ENCODE results near the gene KREMEN1.
"Not testable (repeated sequence)": the region's sequence is repeated elsewhere in the genome, so short reads cannot be mapped to it uniquely, and the experiment has no call there.

Gene KREMEN1

GRCh38 chr22:29108137-29108536, 35.3 kb downstream of the KREMEN1 start:
- DNase-seq (ENCODE audit: low spot score): no peak

- no peak for DNase-seq (ENCODE audit: low spot score)
These were observed 37.0 kb downstream of the KREMEN1 start for GRCh38 chr22:29109822-29110221.

- no peak for DNase-seq (ENCODE audit: low spot score)
These were observed 38.1 kb downstream of the KREMEN1 start for GRCh38 chr22:29110946-29111345.

- DNase-seq (ENCODE audit: low spot score): no peak
These were observed 39.3 kb downstream of the KREMEN1 start for GRCh38 chr22:29112121-29112520.

GRCh38 chr22:29112681-29113080, 39.8 kb downstream of the KREMEN1 start:
- no peak for DNase-seq (ENCODE audit: low spot score)

GRCh38 chr22:29113319-29113718, 40.5 kb downstream of the KREMEN1 start:
- DNase-seq (ENCODE audit: low spot score): no peak

- DNase-seq (ENCODE audit: low spot score): no peak
These were observed 41.6 kb downstream of the KREMEN1 start for GRCh38 chr22:29114392-29114791.

GRCh38 chr22:29115682-29116288, 43.0 kb downstream of the KREMEN1 start:
- no peak for DNase-seq (ENCODE audit: low spot score)

GRCh38 chr22:29116397-29117123, 43.7 kb downstream of the KREMEN1 start:
- DNase-seq (ENCODE audit: low spot score): no peak

- DNase-seq (ENCODE audit: low spot score): no peak
These were observed 45.1 kb downstream of the KREMEN1 start for GRCh38 chr22:29117799-29118477.

- not testable (repeated sequence) for DNase-seq (ENCODE audit: low spot score)
These were observed 47.5 kb downstream of the KREMEN1 start for GRCh38 chr22:29120098-29120912.

GRCh38 chr22:29121124-29121523, 48.3 kb downstream of the KREMEN1 start:
- no peak for DNase-seq (ENCODE audit: low spot score)

GRCh38 chr22:29122041-29122440, 49.2 kb downstream of the KREMEN1 start:
- no peak for DNase-seq (ENCODE audit: low spot score)

- no peak for DNase-seq (ENCODE audit: low spot score)
These were observed 52.1 kb downstream of the KREMEN1 start for GRCh38 chr22:29124777-29125442.

GRCh38 chr22:29125443-29125778, 52.6 kb downstream of the KREMEN1 start:
- no peak for DNase-seq (ENCODE audit: low spot score)

- DNase-seq (ENCODE audit: low spot score): no peak
These were observed 53.0 kb downstream of the KREMEN1 start for GRCh38 chr22:29125844-29126243.

GRCh38 chr22:29126670-29127395, 54.0 kb downstream of the KREMEN1 start:
- DNase-seq (ENCODE audit: low spot score): no peak

GRCh38 chr22:29128891-29129807, 56.3 kb downstream of the KREMEN1 start:
- DNase-seq (ENCODE audit: low spot score): no peak

GRCh38 chr22:29129808-29130140, 56.9 kb downstream of the KREMEN1 start:
- DNase-seq (ENCODE audit: low spot score): no peak

GRCh38 chr22:29130476-29130875, 57.6 kb downstream of the KREMEN1 start:
- no peak for DNase-seq (ENCODE audit: low spot score)
